HT1080 (cell line): ENCODE data around the gene TM4SF1. TPM values are rescaled to one million over a fixed set of nuclear protein-coding genes. Genes with fewer than 3 reads are reported as not detected.

Experiments
- total RNA-seq: library from RNA; depleted of rRNA; stranded (reverse); fragments of >200 nt; shearing (Covaris generic); gene quantifications from 2 replicates; pipeline ENCODE4 v1.2.3, GENCODE V29; 2014; rRNA removed

The TM4SF1 gene
- total RNA-seq, 1 experiment from 2014 or later: 543 TPM

Other genes starting within 250 kb of the TM4SF1 start
- gene HPS3, start 248.0 kb downstream of the TM4SF1 start, total RNA-seq: 26.0 and 26.7 TPM in 2 replicates
- gene CP, start 155.8 kb downstream of the TM4SF1 start, total RNA-seq: not detected in 2 replicates
- 0.03 TPM in 1 of 2 replicates, not detected in the other for gene TM4SF18, start 44.0 kb downstream of the TM4SF1 start, total RNA-seq
- gene TM4SF4, start 97.0 kb upstream of the TM4SF1 start, total RNA-seq: not detected in 2 replicates